Measurements from ENCODE around the gene CLEC4M. TPM values are rescaled to one million over a fixed set of nuclear protein-coding genes. Genes with fewer than 3 reads are reported as not detected.

CLEC4M gene
- total RNA-seq, 1 experiment from 2014 or later, result not detected

GRCh38 chr19:7718668-7719067, 44.4 kb upstream of the CLEC4M start:
- H3K9ac ChIP-seq (ENCODE audit: extremely low read depth, insufficient read length, low read length), result no peak overlapping the region
- no peak overlapping the region for H3K27ac Mint-ChIP-seq
- H3K18ac ChIP-seq (ENCODE audit: insufficient read length, low read depth, low read length), result no peak overlapping the region
- 0 out of 4 replicates have a peak, but pooled peaks cover 0 to 5% of the 10 kb centered on the region in 2 experiments for H3K4me1 Mint-ChIP-seq
- no peak overlapping the region for H3K4me2 ChIP-seq (ENCODE audit: insufficient read depth, insufficient read length, low read length)
- no peak overlapping the region for H3K4me3 Mint-ChIP-seq
- H3K27ac ChIP-seq (ENCODE audit: insufficient read length, low read depth, low read length), result no peak overlapping the region
- H3K56ac ChIP-seq (ENCODE audit: insufficient read length, low read depth, low read length), result no peak overlapping the region
- H3K14ac ChIP-seq (ENCODE audit: insufficient read depth, low read length), result no peak overlapping the region
- H3K9me3 ChIP-seq (ENCODE audit: control insufficient read depth, low read depth, low read length), result no peaks in the 10 kb centered on the region
- no CpG with 5 or more reads among the region's 8 CpGs for WGBS (ENCODE audit: extremely low coverage, insufficient read length, low lambda C conversion rate)
- H3K9me3 Mint-ChIP-seq, result no peaks in the 10 kb centered on the region; a peak in 2 of 5 replicates
- TF ChIP-seq, protein P1, sequence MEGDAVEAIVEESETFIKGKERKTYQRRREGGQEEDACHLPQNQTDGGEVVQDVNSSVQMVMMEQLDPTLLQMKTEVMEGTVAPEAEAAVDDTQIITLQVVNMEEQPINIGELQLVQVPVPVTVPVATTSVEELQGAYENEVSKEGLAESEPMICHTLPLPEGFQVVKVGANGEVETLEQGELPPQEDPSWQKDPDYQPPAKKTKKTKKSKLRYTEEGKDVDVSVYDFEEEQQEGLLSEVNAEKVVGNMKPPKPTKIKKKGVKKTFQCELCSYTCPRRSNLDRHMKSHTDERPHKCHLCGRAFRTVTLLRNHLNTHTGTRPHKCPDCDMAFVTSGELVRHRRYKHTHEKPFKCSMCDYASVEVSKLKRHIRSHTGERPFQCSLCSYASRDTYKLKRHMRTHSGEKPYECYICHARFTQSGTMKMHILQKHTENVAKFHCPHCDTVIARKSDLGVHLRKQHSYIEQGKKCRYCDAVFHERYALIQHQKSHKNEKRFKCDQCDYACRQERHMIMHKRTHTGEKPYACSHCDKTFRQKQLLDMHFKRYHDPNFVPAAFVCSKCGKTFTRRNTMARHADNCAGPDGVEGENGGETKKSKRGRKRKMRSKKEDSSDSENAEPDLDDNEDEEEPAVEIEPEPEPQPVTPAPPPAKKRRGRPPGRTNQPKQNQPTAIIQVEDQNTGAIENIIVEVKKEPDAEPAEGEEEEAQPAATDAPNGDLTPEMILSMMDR (conservative IDR thresholded peaks at IDR 0.05), result no peak
- no peak overlapping the region for H4K5ac ChIP-seq (ENCODE audit: insufficient read length, low read depth, low read length)
- H3K4ac ChIP-seq (ENCODE audit: low read depth, low read length), result no peak overlapping the region
- no peak for DNase-seq
- H3T11ph ChIP-seq (ENCODE audit: low read length), result no peak overlapping the region
- peaks cover 35% of the 10 kb centered on the region for H3K27me3 Mint-ChIP-seq (ENCODE audit: low read depth)
- no peak overlapping the region for H2BK15ac ChIP-seq (ENCODE audit: low read depth, low read length)
- H2AK5ac ChIP-seq (ENCODE audit: insufficient read length, low read length), result no peak overlapping the region
- no peaks in the 10 kb centered on the region for H3K79me1 ChIP-seq (ENCODE audit: insufficient read depth, low read depth, low read length, poor library complexity, severe bottlenecking)
- no peak overlapping the region for H2BK5ac ChIP-seq (ENCODE audit: insufficient read length, low read length)
- H3K4me1 ChIP-seq (ENCODE audit: insufficient read depth, low read length), result no peaks in the 10 kb centered on the region
- no peak overlapping the region for H4K91ac ChIP-seq (ENCODE audit: insufficient read length, low read depth, low read length)
- no peaks in the 10 kb centered on the region for H3K79me2 ChIP-seq (ENCODE audit: insufficient read depth, low read length)
- H3K23ac ChIP-seq (ENCODE audit: insufficient read length, low read depth, low read length), result no peak overlapping the region
- H2AFZ ChIP-seq (ENCODE audit: low read length), result no peak overlapping the region
- H4K8ac ChIP-seq (replicated peaks; ENCODE audit: insufficient read length, low read depth, low read length), result no peak overlapping the region
- H3K27me3 ChIP-seq (ENCODE audit: insufficient read depth, low read length), result no peaks in the 10 kb centered on the region
- H2BK120ac ChIP-seq (ENCODE audit: low read depth, low read length, poor library complexity, severe bottlenecking), result no peak overlapping the region
- no peak overlapping the region for H2BK20ac ChIP-seq (ENCODE audit: low read depth, low read length, poor library complexity, severe bottlenecking)
- H4K20me1 ChIP-seq (ENCODE audit: control insufficient read depth, insufficient read depth, insufficient read length), result no peaks in the 10 kb centered on the region
- no peaks in the 10 kb centered on the region for H3K23me2 ChIP-seq (ENCODE audit: insufficient read length, low read depth, low read length, poor library complexity, severe bottlenecking)
- H2BK12ac ChIP-seq (ENCODE audit: insufficient read length, low read depth, low read length), result no peak overlapping the region
- H3K36me3 Mint-ChIP-seq (ENCODE audit: insufficient read depth in 1 of 3, low read depth in 3 of 3), result no peaks in the 10 kb centered on the region

All from H9 (cell line).